Measurements from ENCODE around the gene C20orf141.

DNA sequence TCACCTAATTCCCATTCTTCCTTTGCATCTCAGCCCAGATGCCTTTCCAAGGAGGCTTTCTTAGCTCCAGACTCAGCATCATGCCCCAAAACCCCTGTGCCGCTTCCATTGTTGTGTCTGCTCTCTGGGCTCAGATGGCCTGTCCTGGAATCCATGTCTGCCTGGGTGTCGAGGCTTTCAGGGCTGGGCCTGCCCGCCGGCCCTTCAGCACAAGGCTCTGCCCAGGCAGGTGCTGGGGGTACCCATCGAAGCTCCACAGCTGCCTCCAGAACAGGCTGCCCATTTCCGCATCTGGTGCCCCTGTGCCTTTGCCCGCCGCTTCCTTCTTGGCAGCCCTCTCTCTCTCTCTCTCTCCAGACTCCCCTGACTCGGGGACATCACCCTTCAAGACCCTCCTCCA, 15.5 kb upstream of the C20orf141 start:
- no peak for TF ChIP-seq POLR2AphosphoS5 (IDR thresholded peaks at IDR 0.05)
- TF ChIP-seq, protein P1, sequence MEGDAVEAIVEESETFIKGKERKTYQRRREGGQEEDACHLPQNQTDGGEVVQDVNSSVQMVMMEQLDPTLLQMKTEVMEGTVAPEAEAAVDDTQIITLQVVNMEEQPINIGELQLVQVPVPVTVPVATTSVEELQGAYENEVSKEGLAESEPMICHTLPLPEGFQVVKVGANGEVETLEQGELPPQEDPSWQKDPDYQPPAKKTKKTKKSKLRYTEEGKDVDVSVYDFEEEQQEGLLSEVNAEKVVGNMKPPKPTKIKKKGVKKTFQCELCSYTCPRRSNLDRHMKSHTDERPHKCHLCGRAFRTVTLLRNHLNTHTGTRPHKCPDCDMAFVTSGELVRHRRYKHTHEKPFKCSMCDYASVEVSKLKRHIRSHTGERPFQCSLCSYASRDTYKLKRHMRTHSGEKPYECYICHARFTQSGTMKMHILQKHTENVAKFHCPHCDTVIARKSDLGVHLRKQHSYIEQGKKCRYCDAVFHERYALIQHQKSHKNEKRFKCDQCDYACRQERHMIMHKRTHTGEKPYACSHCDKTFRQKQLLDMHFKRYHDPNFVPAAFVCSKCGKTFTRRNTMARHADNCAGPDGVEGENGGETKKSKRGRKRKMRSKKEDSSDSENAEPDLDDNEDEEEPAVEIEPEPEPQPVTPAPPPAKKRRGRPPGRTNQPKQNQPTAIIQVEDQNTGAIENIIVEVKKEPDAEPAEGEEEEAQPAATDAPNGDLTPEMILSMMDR (IDR thresholded peaks at IDR 0.05) = no peak
- no peak for TF ChIP-seq EP300 (IDR thresholded peaks at IDR 0.05)
- no peak for TF ChIP-seq POLR2A (IDR thresholded peaks at IDR 0.05)
